MM.1S (cell line): ENCODE measurements around the gene ADAR.

Source experiments
- DNase-seq: peaks from one replicate; pipeline ENCODE4 v3.0.0-alpha.2; 2015
- H2AFZ ChIP-seq: fragments of 300-600 bp; sonication (generic); 2 replicates; pipeline ENCODE4 v1.6.0; 2016; ENCODE audit warnings: antibody characterized with exemption, low read length
- H3F3A ChIP-seq: fragments of 300-600 bp; sonication (generic); 2 replicates; pipeline ENCODE4 v1.6.1; 2016; ENCODE audit warnings: mild to moderate bottlenecking, antibody characterized with exemption, low read length, moderate library complexity, mixed read lengths; ENCODE audit not compliant: insufficient read depth
- H3K27ac ChIP-seq: fragments of 300-600 bp; sonication (generic); 2 replicates; pipeline ENCODE4 v1.5.1; 2016; ENCODE audit warnings: mild to moderate bottlenecking, low read length
- H3K27me3 ChIP-seq: fragments of 300-600 bp; sonication (generic); replicated peaks from 2 replicates; pipeline ENCODE4 v1.6.0; 2016; ENCODE audit warnings: low read length; ENCODE audit not compliant: insufficient read depth
- H3K36me3 ChIP-seq: fragments of 300-600 bp; sonication (generic); replicated peaks from 2 replicates; pipeline ENCODE4 v1.6.1; 2016; ENCODE audit warnings: mild to moderate bottlenecking, low read length, mixed read lengths; ENCODE audit not compliant: insufficient read depth
- H3K4me1 ChIP-seq: fragments of 300-600 bp; sonication (generic); 2 replicates; pipeline ENCODE4 v1.6.1; 2016; ENCODE audit warnings: low read length, mixed read lengths
- H3K4me2 ChIP-seq: fragments of 300-600 bp; sonication (generic); 2 replicates; pipeline ENCODE4 v1.6.0; 2016; ENCODE audit warnings: low read depth, low read length
- H3K4me3 ChIP-seq: fragments of 300-600 bp; sonication (generic); 2 replicates; pipeline ENCODE4 v1.5.1; 2016; ENCODE audit warnings: low read length, mixed read lengths
- H3K79me2 ChIP-seq: fragments of 300-600 bp; sonication (generic); 2 replicates; pipeline ENCODE4 v1.6.1; 2016; ENCODE audit warnings: mixed run types, low read length, mixed read lengths
- H3K9ac ChIP-seq: fragments of 300-600 bp; sonication (generic); 2 replicates; pipeline ENCODE4 v1.6.1; 2016; ENCODE audit warnings: low read length, mixed read lengths
- H3K9me2 ChIP-seq: fragments of 300-600 bp; sonication (generic); replicated peaks from 2 replicates; pipeline ENCODE4 v1.6.1; 2016; ENCODE audit warnings: mild to moderate bottlenecking, low read length, mixed read lengths; ENCODE audit not compliant: insufficient read depth
- H3K9me3 ChIP-seq: fragments of 300-600 bp; sonication (generic); replicated peaks from 2 replicates; pipeline ENCODE4 v1.6.1; 2016; ENCODE audit warnings: mild to moderate bottlenecking, low read length, mixed read lengths; ENCODE audit not compliant: insufficient read depth
- H4K20me1 ChIP-seq: fragments of 300-600 bp; sonication (generic); 2 replicates; pipeline ENCODE4 v1.6.1; 2016; ENCODE audit warnings: mild to moderate bottlenecking, low read length, moderate library complexity, mixed read lengths; ENCODE audit not compliant: insufficient read depth
- CTCF ChIP-seq: fragments of 300-600 bp; sonication (generic); IDR thresholded peaks from 2 replicates; pipeline ENCODE4 v1.5.1; 2016; ENCODE audit warnings: antibody characterized with exemption, low read length, mixed read lengths
- EZH2 ChIP-seq: fragments of 300-600 bp; sonication (generic); optimal IDR thresholded peaks from 2 replicates; pipeline ENCODE3; 2017; ENCODE audit warnings: low read depth, mild to moderate bottlenecking, antibody characterized with exemption, low read length, mixed read lengths
- EZH2phosphoT487 ChIP-seq: fragments of 300-600 bp; sonication (generic); IDR thresholded peaks from 2 replicates; pipeline ENCODE4 v1.6.1; 2018; ENCODE audit warnings: antibody characterized with exemption, low read length

ADAR gene

DNA sequence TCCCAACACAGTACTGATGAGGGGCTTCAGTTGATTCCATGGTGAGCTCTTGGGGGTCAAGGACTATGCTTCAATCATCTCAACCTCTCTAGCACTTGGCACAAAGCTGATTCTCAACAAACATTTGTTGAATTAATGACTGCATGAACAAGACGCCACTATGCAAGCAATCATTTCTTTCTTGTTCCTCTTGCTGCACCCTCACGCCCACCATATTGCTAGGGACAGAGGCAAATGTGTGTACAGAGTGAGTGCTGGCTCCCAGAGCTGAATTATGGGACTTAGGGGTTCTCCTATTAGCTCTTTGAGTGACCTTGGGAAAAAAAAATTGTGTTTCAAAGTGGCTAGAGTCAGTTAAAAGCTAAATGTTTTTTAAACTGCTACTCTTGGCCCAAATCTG lies 2.5 kb downstream of the ADAR start:
- Histone ChIP-seq H4K20me1 (peaks cover 40% of the 10 kb centered on the region), H3K79me2 (peaks cover 85% of the 10 kb centered on the region), H3K4me1 (peaks cover 24% of the 10 kb centered on the region), H3K9me2 (no peaks in the 10 kb centered on the region), H2AFZ (no peak overlapping the region), H3K9ac (no peak overlapping the region), H3K27ac (no peak overlapping the region), H3K36me3 (peaks cover 15% of the 10 kb centered on the region), H3K4me2 (no peak overlapping the region), H3K27me3 (no peaks in the 10 kb centered on the region), H3K4me3 (no peak overlapping the region), H3F3A (peaks cover 20% of the 10 kb centered on the region), H3K9me3 (no peaks in the 10 kb centered on the region)
- TF ChIP-seq EZH2phosphoT487: no peak
- TF ChIP-seq CTCF: no peak
- no peak for TF ChIP-seq EZH2
- DNase-seq: no peak

GRCh38 chr1:154603317-154603716 lies 4.7 kb downstream of the ADAR start:
- no peaks in the 10 kb centered on the region for H3K9me3 ChIP-seq
- H3K9ac ChIP-seq: no peak overlapping the region
- no peak overlapping the region for H3K4me2 ChIP-seq
- peaks cover 2% of the 10 kb centered on the region; the same call in 1 of the 2 replicates for H3F3A ChIP-seq
- peaks cover 8% of the 10 kb centered on the region for H3K4me1 ChIP-seq
- H3K4me3 ChIP-seq: no peak overlapping the region
- H3K27me3 ChIP-seq: no peaks in the 10 kb centered on the region
- peaks cover 98% of the 10 kb centered on the region for H3K79me2 ChIP-seq
- peaks cover 47% of the 10 kb centered on the region for H4K20me1 ChIP-seq
- H3K9me2 ChIP-seq: no peaks in the 10 kb centered on the region
- no peak overlapping the region for H2AFZ ChIP-seq
- TF ChIP-seq EZH2phosphoT487: no peak
- TF ChIP-seq CTCF: no peak
- no peak for DNase-seq
- no peak overlapping the region for H3K27ac ChIP-seq
- H3K36me3 ChIP-seq: peaks cover 15% of the 10 kb centered on the region

- peaks cover 94% of the 10 kb centered on the region for H3K79me2 ChIP-seq
- no peak overlapping the region for H3K27ac ChIP-seq
- no peak for DNase-seq
- TF ChIP-seq EZH2phosphoT487: no peak
- TF ChIP-seq CTCF: no peak
- no peak for TF ChIP-seq EZH2
- H3K36me3 ChIP-seq: peaks cover 42% of the 10 kb centered on the region
- H3K27me3 ChIP-seq: no peaks in the 10 kb centered on the region
- no peaks in the 10 kb centered on the region for H3F3A ChIP-seq
- no peak overlapping the region for H2AFZ ChIP-seq
- H3K4me1 ChIP-seq: no peaks in the 10 kb centered on the region
- H3K4me3 ChIP-seq: no peak overlapping the region
- no peak overlapping the region for H3K9ac ChIP-seq
- no peak overlapping the region for H3K4me2 ChIP-seq
- no peaks in the 10 kb centered on the region for H3K9me3 ChIP-seq
- peaks cover 37% of the 10 kb centered on the region for H4K20me1 ChIP-seq
- H3K9me2 ChIP-seq: no peaks in the 10 kb centered on the region
These were observed 8.3 kb downstream of the ADAR start for GRCh38 chr1:154599658-154600057.
